ENCODE measurements around the gene LSP1. TPM values are rescaled to one million over a fixed set of nuclear protein-coding genes. Genes with fewer than 3 reads are reported as not detected.
A peak's percentile ranks its signal among the peaks of the same experiment; 100 is the strongest.

Gene LSP1
- total and polyA plus RNA-seq, 2 of the 8 experiments (the other 6 are each of a cell fraction or from before 2014, with no cell fraction given), result 0.03 TPM; not detected in 1

- Histone ChIP-seq H4K8ac (ENCODE audit: extremely low read depth, insufficient read depth, low read length) (no peak overlapping the region), H4K20me1 (replicated peaks in 1 of 2; ENCODE audit: control insufficient read depth in 1 of 2, insufficient read depth in 2 of 2, low read length in 2 of 2) (no peaks in the 10 kb centered on the region), H2AFZ (ENCODE audit: low read length) (no peak overlapping the region), H2BK15ac (ENCODE audit: low read length) (no peak overlapping the region), H3K4me3 (ENCODE audit: extremely low read depth in 1 of 4, insufficient read depth in 2 of 4, low read depth in 3 of 4, low read length in 4 of 4) (no peak overlapping the region), H4K5ac (ENCODE audit: insufficient read length, low read depth, low read length) (no peak overlapping the region), H2BK5ac (ENCODE audit: low read depth, low read length) (no peak overlapping the region), H3K9me3 (ENCODE audit: insufficient read depth in 2 of 2, low read depth in 1 of 2, low read length in 1 of 2) (no peaks in the 10 kb centered on the region), H3K14ac (ENCODE audit: insufficient read length) (no peak overlapping the region), H3K36me3 (ENCODE audit: control insufficient read depth in 2 of 4, insufficient read depth in 4 of 4, low read length in 3 of 4) (no peaks in the 10 kb centered on the region), H3K27me3 (replicated peaks in 1 of 4; ENCODE audit: control insufficient read depth in 3 of 4, extremely low read depth in 1 of 4, insufficient read depth in 3 of 4, low read length in 3 of 4) (no peaks in the 10 kb centered on the region; a peak in 2 of 7 replicates), H3K23me2 (ENCODE audit: low read depth, low read length) (no peaks in the 10 kb centered on the region), H3K56ac (replicated peaks; ENCODE audit: insufficient read length, low read depth, low read length) (no peak overlapping the region), H2BK120ac (replicated peaks; ENCODE audit: low read depth, low read length) (no peak overlapping the region), H2BK20ac (ENCODE audit: low read length) (no peak overlapping the region), H2BK12ac (ENCODE audit: low read depth, low read length) (no peak overlapping the region; the same call in 1 of the 2 replicates), H3K18ac (ENCODE audit: extremely low read depth, low read length) (no peak overlapping the region), H3K4ac (replicated peaks; ENCODE audit: insufficient read length, low read depth, low read length) (no peak overlapping the region), H3K79me2 (ENCODE audit: control insufficient read depth in 1 of 2, insufficient read depth in 2 of 2, low read length in 2 of 2) (no peaks in the 10 kb centered on the region), H3K23ac (ENCODE audit: insufficient read length) (no peak overlapping the region), H3K27ac (ENCODE audit: low read depth, low read length) (no peak overlapping the region), H3K4me2 (ENCODE audit: insufficient read depth in 1 of 2, low read depth in 2 of 2, low read length in 2 of 2) (no peak overlapping the region), H2AK5ac (ENCODE audit: low read depth, low read length) (no peak overlapping the region), H3K9ac (replicated peaks in 1 of 4; ENCODE audit: extremely low read depth in 1 of 4, low read depth in 3 of 4, low read length in 3 of 4) (no peak overlapping the region), H3K4me1 (replicated peaks in 1 of 4; ENCODE audit: control insufficient read depth in 3 of 4, insufficient read depth in 4 of 4, low read length in 3 of 4) (peaks cover 0 to 4% (median 2%) of the 10 kb centered on the region in 4 experiments; a peak in 4 of 7 replicates), H3K79me1 (ENCODE audit: low read depth, low read length) (no peaks in the 10 kb centered on the region), H4K91ac (replicated peaks; ENCODE audit: insufficient read length, low read length) (no peak overlapping the region)
- ChIA-PET POLR2A (ENCODE audit: partially characterized antibody) (interaction anchor here (0.8 kb wide), 1 partner anchor 105 kb away, joined by 4 read pairs; no protein-coding TSS in a partner anchor), CTCF (ENCODE audit: partially characterized antibody) (interaction anchor here (0.7 to 15.8 kb wide), 17 partner anchors 9 to 315 kb away, joined by 3 to 439 read pairs (median 4); partner anchors contain the start of gene LSP1)
- WGBS, 2 experiments (ENCODE audit: extremely low coverage in 1 of 2, insufficient coverage in 1 of 2, insufficient read length in 1 of 2, insufficient replicate concordance in 2 of 2, low coverage in 1 of 2, low lambda C conversion rate in 2 of 2, missing lambda C conversion rate in 1 of 2), result 64% methylated on average over 27 of the region's 38 CpGs; no CpG with 5 or more reads in 1 of the 2 experiments
- DNase-seq (ENCODE audit: low read depth in 1 of 2, low spot score in 2 of 2) (peak; percentile 50 to 90), FAIRE-seq (no peak)
- no peak for TF ChIP-seq SUZ12 (IDR thresholded peaks at IDR 0.05; ENCODE audit: low read length)
- peak; percentile 72; the same call in 1 of the 2 replicates for TF ChIP-seq GABPA (IDR thresholded peaks at IDR 0.05; ENCODE audit: borderline replicate concordance, insufficient read depth, low read length)
- TF ChIP-seq CTCF (IDR thresholded peaks at IDR 0.05; ENCODE audit: control extremely low read depth in 1 of 3, insufficient read depth in 1 of 3, low read depth in 1 of 3, low read length in 3 of 3), result peak; percentile 91 to 94 (median 94)
- TF ChIP-seq USF2 (IDR thresholded peaks at IDR 0.05; ENCODE audit: low read length), result no peak
- peak; percentile 32; the same call in 1 of the 2 replicates for TF ChIP-seq TBP (IDR thresholded peaks at IDR 0.05; ENCODE audit: low read depth, low read length)
- no peak for TF ChIP-seq BRCA1 (IDR thresholded peaks at IDR 0.05; ENCODE audit: low read depth, low read length)
Observed at GRCh38 chr11:1837171-1838076, 15.5 kb upstream of the LSP1 start.

All from H1 (cell line).